ENCODE measurements around the gene RNF220. TPM values are rescaled to one million over a fixed set of nuclear protein-coding genes. Genes with fewer than 3 reads are reported as not detected.

RNF220 gene
- polyA plus RNA-seq, 1 donor (not counting 4 experiments of a cell fraction or from before 2014, with no cell fraction given), result 42.7 TPM

- H3K27me3 ChIP-seq (ENCODE audit: control insufficient read depth, extremely low read depth, insufficient read depth, low read length), result no peaks in the 10 kb centered on the region
- FAIRE-seq, result no peak
- H3K4me3 ChIP-seq (ENCODE audit: control insufficient read depth in 2 of 3, extremely low read depth in 1 of 3, insufficient read depth in 2 of 3, low read depth in 1 of 3, low read length in 3 of 3), result no peak overlapping the region
These were observed 208.9 kb downstream of the RNF220 start for GRCh38 chr1:44613941-44614340.

GRCh38 chr1:44616284-44616990, 211.4 kb downstream of the RNF220 start:
- no peaks in the 10 kb centered on the region for H3K9me3 ChIP-seq (ENCODE audit: control insufficient read depth, low read depth, low read length)
- H3K36me3 ChIP-seq (ENCODE audit: control insufficient read depth in 2 of 2, extremely low read depth in 1 of 2, insufficient read depth in 2 of 2, low read length in 2 of 2), result no peaks in the 10 kb centered on the region
- dilution Hi-C loops (cut with MboI; ENCODE audit: extremely low pct_ligation_motif_present, low sequenced_read_pairs), result no loop called here
- H3K9me1 ChIP-seq (ENCODE audit: control insufficient read depth, extremely low read depth, insufficient read depth, low read length), result no peaks in the 10 kb centered on the region
- FAIRE-seq, result no peak
- TF ChIP-seq CTCF (optimal IDR thresholded peaks at IDR 0.05 in 1 of 3, IDR thresholded peaks at IDR 0.05 in 1 of 3, conservative IDR thresholded peaks at IDR 0.05 in 1 of 3; ENCODE audit: extremely low read depth in 1 of 3, insufficient read depth in 2 of 3, low read length in 3 of 3), result no peak
- TF ChIP-seq EZH2 (IDR thresholded peaks at IDR 0.05; ENCODE audit: low read length), result no peak
- H2AFZ ChIP-seq (ENCODE audit: control insufficient read depth, low read length), result peak overlapping the region; percentile 24
- H3K9ac ChIP-seq (ENCODE audit: control insufficient read depth, extremely low read depth, insufficient read depth, low read length), result no peak overlapping the region
- no peak for DNase-seq (ENCODE audit: low read depth, low spot score)
- no peaks in the 10 kb centered on the region for H4K20me1 ChIP-seq (ENCODE audit: control insufficient read depth, extremely low read depth, insufficient read depth, low read length)
- no peaks in the 10 kb centered on the region for H3K79me2 ChIP-seq (ENCODE audit: control insufficient read depth, insufficient read depth, low read length)
- H3K27ac ChIP-seq (ENCODE audit: control insufficient read depth, insufficient read depth, low read length), result no peak overlapping the region
- H3K4me1 ChIP-seq (ENCODE audit: control insufficient read depth, extremely low read depth, insufficient read depth, low read length), result peaks cover 15% of the 10 kb centered on the region
- no peaks in the 10 kb centered on the region for H3K27me3 ChIP-seq (ENCODE audit: control insufficient read depth, extremely low read depth, insufficient read depth, low read length)
- peak overlapping the region in 1 of 3 experiments; percentile 55 for H3K4me3 ChIP-seq (ENCODE audit: control insufficient read depth in 2 of 3, extremely low read depth in 1 of 3, insufficient read depth in 2 of 3, low read depth in 1 of 3, low read length in 3 of 3)
- peak overlapping the region; percentile 74 for H3K4me2 ChIP-seq (ENCODE audit: control insufficient read depth, extremely low read depth, insufficient read depth, low read depth, low read length)

More at GRCh38 chr1:44613941-44614340, 208.9 kb downstream of the RNF220 start:
- H2AFZ ChIP-seq (ENCODE audit: control insufficient read depth, low read length), result no peak overlapping the region
- no peak overlapping the region for H3K4me2 ChIP-seq (ENCODE audit: control insufficient read depth, extremely low read depth, insufficient read depth, low read depth, low read length)
- no peaks in the 10 kb centered on the region for H4K20me1 ChIP-seq (ENCODE audit: control insufficient read depth, extremely low read depth, insufficient read depth, low read length)
- H3K79me2 ChIP-seq (ENCODE audit: control insufficient read depth, insufficient read depth, low read length), result no peaks in the 10 kb centered on the region
- no peaks in the 10 kb centered on the region for H3K36me3 ChIP-seq (ENCODE audit: control insufficient read depth in 2 of 2, extremely low read depth in 1 of 2, insufficient read depth in 2 of 2, low read length in 2 of 2)
- no peak overlapping the region for H3K27ac ChIP-seq (ENCODE audit: control insufficient read depth, insufficient read depth, low read length)
- H3K9me1 ChIP-seq (ENCODE audit: control insufficient read depth, extremely low read depth, insufficient read depth, low read length), result no peaks in the 10 kb centered on the region
- no peak for TF ChIP-seq CTCF (optimal IDR thresholded peaks at IDR 0.05 in 1 of 3, IDR thresholded peaks at IDR 0.05 in 1 of 3, conservative IDR thresholded peaks at IDR 0.05 in 1 of 3; ENCODE audit: extremely low read depth in 1 of 3, insufficient read depth in 2 of 3, low read length in 3 of 3)
- no peak for TF ChIP-seq EZH2 (IDR thresholded peaks at IDR 0.05; ENCODE audit: low read length)
- no peak for DNase-seq (ENCODE audit: low read depth, low spot score)
- H3K9ac ChIP-seq (ENCODE audit: control insufficient read depth, extremely low read depth, insufficient read depth, low read length), result no peak overlapping the region
- H3K9me3 ChIP-seq (ENCODE audit: control insufficient read depth, low read depth, low read length), result no peaks in the 10 kb centered on the region
- dilution Hi-C loops (cut with MboI; ENCODE audit: extremely low pct_ligation_motif_present, low sequenced_read_pairs), result no loop called here
- peaks cover 14% of the 10 kb centered on the region for H3K4me1 ChIP-seq (ENCODE audit: control insufficient read depth, extremely low read depth, insufficient read depth, low read length)
